GM12878 (cell line): ENCODE results near the gene PRRC2B. TPM values are rescaled to one million over a fixed set of nuclear protein-coding genes. Genes with fewer than 3 reads are reported as not detected.
A peak's percentile ranks its signal among the peaks of the same experiment; 100 is the strongest.

Source experiments
- CHD2 ChIP-seq: IDR thresholded peaks from 2 replicates; pipeline ENCODE4 v1.6.1; 2011; ENCODE audit warnings: low read depth, low read length, improper control_type of control experiment, borderline replicate concordance
- EED ChIP-seq: sonication (generic); IDR thresholded peaks from 2 replicates; pipeline ENCODE4 v1.6.1; 2016; ENCODE audit warnings: antibody characterized with exemption, low read depth
- ESRRA ChIP-seq: IDR thresholded peaks from 2 replicates; pipeline ENCODE4 v1.6.1; 2012; ENCODE audit warnings: mild to moderate bottlenecking, low read length, improper control_type of control experiment
- HDGF ChIP-seq: fragments of 450-650 bp; IDR thresholded peaks from 2 replicates; pipeline ENCODE4 v1.6.1; 2016; ENCODE audit warnings: antibody characterized with exemption
- IRF4 ChIP-seq: IDR thresholded peaks from 2 replicates; pipeline ENCODE4 v1.6.1; 2011; ENCODE audit warnings: low read depth, low read length
- MYC ChIP-seq: IDR thresholded peaks from 2 replicates; pipeline ENCODE4 v1.6.1; 2011; ENCODE audit warnings: mild to moderate bottlenecking, low read length, moderate library complexity, inconsistent platforms; ENCODE audit not compliant: insufficient read depth, insufficient replicate concordance, insufficient read length, severe bottlenecking
- NFXL1 ChIP-seq: fragments of 450-650 bp; IDR thresholded peaks from 2 replicates; pipeline ENCODE4 v1.6.1; 2017; ENCODE audit warnings: antibody characterized with exemption, mild to moderate bottlenecking, borderline replicate concordance
- NFYB ChIP-seq: IDR thresholded peaks from 2 replicates; pipeline ENCODE4 v1.6.1; 2011; ENCODE audit warnings: low read depth, mild to moderate bottlenecking, low read length, improper control_type of control experiment, moderate library complexity; ENCODE audit not compliant: insufficient read depth
- NR2F1 ChIP-seq: fragments of 450-650 bp; conservative IDR thresholded peaks from 2 replicates; pipeline ENCODE4 v1.6.1; 2017; ENCODE audit warnings: mild to moderate bottlenecking
- RBBP5 ChIP-seq: fragments of 200-600 bp; sonication (generic); conservative IDR thresholded peaks from 2 replicates; pipeline ENCODE4 v1.6.1; 2016
- RCOR1 ChIP-seq: conservative IDR thresholded peaks from 2 replicates; pipeline ENCODE4 v1.6.1; 2012; ENCODE audit warnings: low read depth, low read length, improper control_type of control experiment
- RUNX3 ChIP-seq: IDR thresholded peaks from 2 replicates; pipeline ENCODE4 v1.6.1; 2012; ENCODE audit warnings: low read length, inconsistent platforms
- SIN3A ChIP-seq: IDR thresholded peaks from 2 replicates; pipeline ENCODE4 v1.6.1; 2012; ENCODE audit warnings: low read depth, low read length, improper control_type of control experiment
- SP1 ChIP-seq: IDR thresholded peaks from one replicate; pipeline ENCODE4 v1.6.1; 2011; ENCODE audit warnings: low read depth, low read length
- STAT1 ChIP-seq: fragments of 450-650 bp; conservative IDR thresholded peaks from 2 replicates; pipeline ENCODE4 v1.6.1; 2014; ENCODE audit warnings: antibody characterized with exemption, mild to moderate bottlenecking
- STAT3 ChIP-seq: IDR thresholded peaks from 2 replicates; pipeline ENCODE4 v1.6.1; 2011; ENCODE audit warnings: low read depth, low read length, improper control_type of control experiment
- TBL1XR1 ChIP-seq: IDR thresholded peaks from 2 replicates; pipeline ENCODE4 v1.6.1; 2012; ENCODE audit warnings: low read depth, low read length, improper control_type of control experiment
- TCF7 ChIP-seq: IDR thresholded peaks from 2 replicates; pipeline ENCODE4 v1.6.1; 2014; ENCODE audit warnings: antibody characterized with exemption, borderline replicate concordance
- WRNIP1 ChIP-seq: IDR thresholded peaks from 2 replicates; pipeline ENCODE4 v1.6.1; 2011; ENCODE audit warnings: low read depth, low read length, improper control_type of control experiment, borderline replicate concordance
- ZBED1 ChIP-seq: IDR thresholded peaks from 2 replicates; pipeline ENCODE4 v1.6.1; 2016; ENCODE audit warnings: borderline replicate concordance
- ZNF24 ChIP-seq: fragments of 450-650 bp; IDR thresholded peaks from 2 replicates; pipeline ENCODE4 v1.6.1; 2017; ENCODE audit warnings: antibody characterized with exemption, mild to moderate bottlenecking
- ZNF384 ChIP-seq: IDR thresholded peaks from 2 replicates; pipeline ENCODE4 v1.6.1; 2012; ENCODE audit warnings: low read depth, mild to moderate bottlenecking, low read length, improper control_type of control experiment, borderline replicate concordance
- polyA plus RNA-seq, 11 experiments: library from polyadenylated mRNA; depleted of rRNA in 4 of 11; unstranded in 6 of 11; stranded (reverse) in 5 of 11; fragments of >200 nt; fragmentation: Nextera tagmentation in 4 of 11; fragmentation: Illumina TruSeq in 1 of 11; extraction: Ambion mirVana in 4 of 11; extraction: Trizol in 1 of 11; gene quantifications; 1 replicate in 1 of 11; 2 replicates in 10 of 11; pipeline versions ENCODE4 v1.2.1 to v1.2.3, GENCODE V29; 2011 to 2016; ENCODE audit warnings: inconsistent platforms in 2 of 11, missing spikeins in 2 of 11, low read depth in 1 of 11
- total RNA-seq, 4 experiments: library from RNA; depleted of rRNA in 3 of 4; stranded (reverse); fragments of >200 nt in 3 of 4; fragmentation: Illumina TruSeq in 1 of 4; extraction: Trizol in 1 of 4; gene quantifications; 2 replicates each; pipeline versions ENCODE4 v1.2.1 to v1.2.3, GENCODE V29; 2013 to 2021
- TF ChIP-seq, protein P1 (sequence below): fragments of 450-650 bp; IDR thresholded peaks from 2 replicates; pipeline ENCODE4 v1.6.1; 2016; ENCODE audit warnings: mild to moderate bottlenecking, moderate library complexity, borderline replicate concordance
- TF ChIP-seq, protein P2 (sequence below): fragments of 450-650 bp; IDR thresholded peaks from 2 replicates; pipeline ENCODE4 v1.6.1; 2018; ENCODE audit warnings: mild to moderate bottlenecking, low read depth, moderate library complexity; ENCODE audit not compliant: partially characterized antibody

The PRRC2B gene
- total and polyA plus RNA-seq, 10 of the 15 experiments (the other 5 are each of a cell fraction or from before 2014, with no cell fraction given) = 0.84 to 155 (median 28.7) TPM

GRCh38 chr9:131502781-131503625 lies 109.1 kb downstream of the PRRC2B start, which contains the start of gene POMT1 (continued):
- no peak for TF ChIP-seq NFYB
- 0 out of 2 replicates have a peak, but pooled peaks have one; percentile 38 for TF ChIP-seq NR2F1
- TF ChIP-seq ESRRA = no peak
- no peak for TF ChIP-seq RCOR1
- TF ChIP-seq ZNF384 = no peak
- no peak for TF ChIP-seq NFXL1
- no peak for TF ChIP-seq TBL1XR1
- TF ChIP-seq EED = no peak
- peak; percentile 67 for TF ChIP-seq RUNX3
- TF ChIP-seq, protein P1, sequence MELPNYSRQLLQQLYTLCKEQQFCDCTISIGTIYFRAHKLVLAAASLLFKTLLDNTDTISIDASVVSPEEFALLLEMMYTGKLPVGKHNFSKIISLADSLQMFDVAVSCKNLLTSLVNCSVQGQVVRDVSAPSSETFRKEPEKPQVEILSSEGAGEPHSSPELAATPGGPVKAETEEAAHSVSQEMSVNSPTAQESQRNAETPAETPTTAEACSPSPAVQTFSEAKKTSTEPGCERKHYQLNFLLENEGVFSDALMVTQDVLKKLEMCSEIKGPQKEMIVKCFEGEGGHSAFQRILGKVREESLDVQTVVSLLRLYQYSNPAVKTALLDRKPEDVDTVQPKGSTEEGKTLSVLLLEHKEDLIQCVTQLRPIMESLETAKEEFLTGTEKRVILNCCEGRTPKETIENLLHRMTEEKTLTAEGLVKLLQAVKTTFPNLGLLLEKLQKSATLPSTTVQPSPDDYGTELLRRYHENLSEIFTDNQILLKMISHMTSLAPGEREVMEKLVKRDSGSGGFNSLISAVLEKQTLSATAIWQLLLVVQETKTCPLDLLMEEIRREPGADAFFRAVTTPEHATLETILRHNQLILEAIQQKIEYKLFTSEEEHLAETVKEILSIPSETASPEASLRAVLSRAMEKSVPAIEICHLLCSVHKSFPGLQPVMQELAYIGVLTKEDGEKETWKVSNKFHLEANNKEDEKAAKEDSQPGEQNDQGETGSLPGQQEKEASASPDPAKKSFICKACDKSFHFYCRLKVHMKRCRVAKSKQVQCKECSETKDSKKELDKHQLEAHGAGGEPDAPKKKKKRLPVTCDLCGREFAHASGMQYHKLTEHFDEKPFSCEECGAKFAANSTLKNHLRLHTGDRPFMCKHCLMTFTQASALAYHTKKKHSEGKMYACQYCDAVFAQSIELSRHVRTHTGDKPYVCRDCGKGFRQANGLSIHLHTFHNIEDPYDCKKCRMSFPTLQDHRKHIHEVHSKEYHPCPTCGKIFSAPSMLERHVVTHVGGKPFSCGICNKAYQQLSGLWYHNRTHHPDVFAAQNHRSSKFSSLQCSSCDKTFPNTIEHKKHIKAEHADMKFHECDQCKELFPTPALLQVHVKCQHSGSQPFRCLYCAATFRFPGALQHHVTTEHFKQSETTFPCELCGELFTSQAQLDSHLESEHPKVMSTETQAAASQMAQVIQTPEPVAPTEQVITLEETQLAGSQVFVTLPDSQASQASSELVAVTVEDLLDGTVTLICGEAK = no peak
- no peak for TF ChIP-seq WRNIP1
- TF ChIP-seq ZBED1 = no peak
- TF ChIP-seq HDGF = 0 out of 2 replicates have a peak, but pooled peaks have one; percentile 18
- no peak for TF ChIP-seq RBBP5
- TF ChIP-seq SP1 = peak; percentile 11
- TF ChIP-seq, protein P2, sequence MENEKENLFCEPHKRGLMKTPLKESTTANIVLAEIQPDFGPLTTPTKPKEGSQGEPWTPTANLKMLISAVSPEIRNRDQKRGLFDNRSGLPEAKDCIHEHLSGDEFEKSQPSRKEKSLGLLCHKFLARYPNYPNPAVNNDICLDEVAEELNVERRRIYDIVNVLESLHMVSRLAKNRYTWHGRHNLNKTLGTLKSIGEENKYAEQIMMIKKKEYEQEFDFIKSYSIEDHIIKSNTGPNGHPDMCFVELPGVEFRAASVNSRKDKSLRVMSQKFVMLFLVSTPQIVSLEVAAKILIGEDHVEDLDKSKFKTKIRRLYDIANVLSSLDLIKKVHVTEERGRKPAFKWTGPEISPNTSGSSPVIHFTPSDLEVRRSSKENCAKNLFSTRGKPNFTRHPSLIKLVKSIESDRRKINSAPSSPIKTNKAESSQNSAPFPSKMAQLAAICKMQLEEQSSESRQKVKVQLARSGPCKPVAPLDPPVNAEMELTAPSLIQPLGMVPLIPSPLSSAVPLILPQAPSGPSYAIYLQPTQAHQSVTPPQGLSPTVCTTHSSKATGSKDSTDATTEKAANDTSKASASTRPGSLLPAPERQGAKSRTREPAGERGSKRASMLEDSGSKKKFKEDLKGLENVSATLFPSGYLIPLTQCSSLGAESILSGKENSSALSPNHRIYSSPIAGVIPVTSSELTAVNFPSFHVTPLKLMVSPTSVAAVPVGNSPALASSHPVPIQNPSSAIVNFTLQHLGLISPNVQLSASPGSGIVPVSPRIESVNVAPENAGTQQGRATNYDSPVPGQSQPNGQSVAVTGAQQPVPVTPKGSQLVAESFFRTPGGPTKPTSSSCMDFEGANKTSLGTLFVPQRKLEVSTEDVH = no peak
- 0 out of 2 replicates have a peak, but pooled peaks have one; percentile 25 for TF ChIP-seq CHD2
- TF ChIP-seq SIN3A = peak; percentile 60; the same call in 1 of the 2 replicates
- TF ChIP-seq STAT3 = no peak
- TF ChIP-seq ZNF24 = no peak
- TF ChIP-seq TCF7 = no peak
- 0 out of 2 replicates have a peak, but pooled peaks have one; percentile 26 for TF ChIP-seq IRF4
- no peak for TF ChIP-seq STAT1
- no peak for TF ChIP-seq MYC
